Measurements from ENCODE around the gene MAP2K4.
A peak's percentile ranks its signal among the peaks of the same experiment; 100 is the strongest.

The MAP2K4 gene

DNA sequence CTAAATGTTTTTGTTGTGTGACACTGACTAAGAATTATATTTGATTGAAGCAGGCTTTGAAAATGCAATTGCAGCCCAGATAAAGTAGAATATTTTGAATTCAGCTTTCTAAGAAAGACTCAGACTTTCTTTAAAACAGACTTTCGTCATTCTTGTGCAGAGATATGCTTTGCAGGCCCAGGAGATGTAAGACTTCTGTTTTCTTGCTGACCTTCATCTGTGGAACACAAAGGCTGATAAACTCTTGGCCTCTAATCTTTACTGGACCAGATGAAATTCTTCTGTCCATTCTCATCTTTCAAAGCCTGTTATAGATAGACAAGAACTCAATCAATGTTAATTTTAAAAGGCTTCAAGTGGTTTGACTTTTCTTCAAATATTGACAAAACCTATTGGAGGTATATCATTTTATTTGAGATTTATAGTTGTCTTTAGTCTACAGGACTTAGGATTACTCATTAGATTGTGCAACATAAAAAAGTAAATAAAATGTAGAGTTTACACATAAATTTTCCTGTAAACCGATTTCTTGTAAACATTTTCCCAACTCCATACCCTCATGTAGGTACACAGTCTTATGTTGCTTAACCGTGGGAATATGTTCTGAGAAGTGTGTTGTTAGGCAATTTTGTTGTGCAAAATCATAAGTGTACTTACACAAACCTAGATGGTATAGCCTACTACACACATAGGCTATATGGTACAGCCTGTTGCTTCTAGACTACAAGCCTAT is 94.2 kb downstream of the MAP2K4 start:
- TF ChIP-seq, protein P1, sequence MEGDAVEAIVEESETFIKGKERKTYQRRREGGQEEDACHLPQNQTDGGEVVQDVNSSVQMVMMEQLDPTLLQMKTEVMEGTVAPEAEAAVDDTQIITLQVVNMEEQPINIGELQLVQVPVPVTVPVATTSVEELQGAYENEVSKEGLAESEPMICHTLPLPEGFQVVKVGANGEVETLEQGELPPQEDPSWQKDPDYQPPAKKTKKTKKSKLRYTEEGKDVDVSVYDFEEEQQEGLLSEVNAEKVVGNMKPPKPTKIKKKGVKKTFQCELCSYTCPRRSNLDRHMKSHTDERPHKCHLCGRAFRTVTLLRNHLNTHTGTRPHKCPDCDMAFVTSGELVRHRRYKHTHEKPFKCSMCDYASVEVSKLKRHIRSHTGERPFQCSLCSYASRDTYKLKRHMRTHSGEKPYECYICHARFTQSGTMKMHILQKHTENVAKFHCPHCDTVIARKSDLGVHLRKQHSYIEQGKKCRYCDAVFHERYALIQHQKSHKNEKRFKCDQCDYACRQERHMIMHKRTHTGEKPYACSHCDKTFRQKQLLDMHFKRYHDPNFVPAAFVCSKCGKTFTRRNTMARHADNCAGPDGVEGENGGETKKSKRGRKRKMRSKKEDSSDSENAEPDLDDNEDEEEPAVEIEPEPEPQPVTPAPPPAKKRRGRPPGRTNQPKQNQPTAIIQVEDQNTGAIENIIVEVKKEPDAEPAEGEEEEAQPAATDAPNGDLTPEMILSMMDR (IDR thresholded peaks at IDR 0.05; ENCODE audit: control insufficient read depth, extremely low read depth, insufficient read depth): no peak
- H3K4me3 ChIP-seq (ENCODE audit: low read depth, low read length): no peak overlapping the region
- DNase-seq (ENCODE audit: low read depth): peak; percentile 62

DNA sequence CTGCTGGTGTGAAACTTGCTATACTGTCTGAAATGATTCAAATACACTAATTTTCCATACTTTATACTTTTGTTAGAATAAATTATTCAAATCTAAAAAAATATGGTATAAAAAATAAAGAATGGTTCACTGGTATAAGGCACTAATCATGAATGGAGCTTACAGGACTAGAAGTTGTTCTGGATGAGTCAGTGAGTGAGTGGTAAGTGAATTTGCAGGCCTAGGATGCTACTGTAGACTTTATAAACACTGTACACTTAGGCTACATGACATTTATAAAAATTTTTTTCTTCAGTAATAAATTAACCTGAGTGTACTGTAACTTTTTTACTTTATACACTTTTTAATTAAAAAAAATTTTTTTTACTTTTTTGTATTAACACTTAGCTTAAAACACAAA is 95.5 kb downstream of the MAP2K4 start:
- H3K4me3 ChIP-seq (ENCODE audit: low read depth, low read length): no peak overlapping the region
- DNase-seq (ENCODE audit: low read depth): no peak
- TF ChIP-seq, protein P1 (IDR thresholded peaks at IDR 0.05; ENCODE audit: control insufficient read depth, extremely low read depth, insufficient read depth): no peak

DNA sequence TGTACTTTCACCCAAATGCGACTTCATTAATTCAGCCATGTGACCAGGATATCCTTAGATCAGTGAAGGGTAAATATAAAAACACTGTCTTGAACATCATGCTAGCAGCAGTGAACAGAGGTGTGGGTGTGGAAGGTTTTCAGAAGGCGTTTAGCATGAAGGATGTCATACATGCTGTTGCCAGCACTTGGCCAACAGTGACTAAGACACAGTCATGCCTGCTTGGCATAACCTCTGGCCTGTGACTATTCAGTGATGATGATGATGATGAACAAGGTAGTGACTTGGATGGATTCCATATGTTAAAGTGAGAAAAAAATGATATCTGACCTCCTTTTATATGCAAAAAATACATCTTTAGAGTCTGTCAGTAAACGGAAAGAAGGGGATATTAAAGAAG is 97.9 kb downstream of the MAP2K4 start:
- no peak overlapping the region for H3K4me3 ChIP-seq (ENCODE audit: low read depth, low read length)
- no peak for DNase-seq (ENCODE audit: low read depth)
- TF ChIP-seq, protein P1 (IDR thresholded peaks at IDR 0.05; ENCODE audit: control insufficient read depth, extremely low read depth, insufficient read depth): no peak

DNA sequence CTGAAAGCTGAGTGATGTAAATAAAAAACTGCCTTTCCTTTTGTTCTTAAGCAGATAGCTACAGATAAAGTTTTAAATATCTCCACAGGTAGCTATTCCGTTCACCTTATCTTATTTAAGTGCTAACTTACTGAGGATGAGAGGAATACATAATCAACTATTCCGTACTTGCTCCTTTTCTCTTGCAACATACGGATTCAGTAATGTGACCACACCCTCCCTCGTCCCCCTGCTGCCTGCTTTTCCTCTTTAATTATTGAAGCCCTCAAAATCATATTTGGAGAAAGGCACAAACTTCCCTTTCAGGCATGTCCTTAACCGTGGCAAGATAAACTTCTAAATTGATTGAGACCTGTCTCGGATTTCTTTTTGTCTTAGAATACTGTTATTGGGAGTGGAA is 101.4 kb downstream of the MAP2K4 start:
- TF ChIP-seq, protein P1 (IDR thresholded peaks at IDR 0.05; ENCODE audit: control insufficient read depth, extremely low read depth, insufficient read depth): no peak
- no peak overlapping the region for H3K4me3 ChIP-seq (ENCODE audit: low read depth, low read length)
- DNase-seq (ENCODE audit: low read depth): no peak

DNA sequence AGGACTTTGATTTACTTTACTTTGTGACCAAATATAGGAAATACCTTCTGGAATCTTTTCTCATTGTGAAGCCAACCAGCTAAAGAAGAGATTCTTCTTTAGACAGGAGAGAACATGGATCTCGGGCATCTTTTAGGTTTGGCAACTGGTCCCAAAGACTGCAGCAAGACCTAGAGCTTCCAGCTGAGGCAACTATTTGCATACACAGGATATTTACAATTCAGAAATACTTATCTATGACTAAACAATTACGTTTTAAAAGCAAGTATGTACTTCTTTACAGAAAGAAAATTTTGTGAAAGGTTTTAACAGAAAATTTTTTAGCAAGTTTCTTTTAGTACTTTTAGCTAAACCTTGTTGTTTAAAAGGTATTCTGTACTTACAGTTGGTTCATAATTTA is 106.5 kb downstream of the MAP2K4 start:
- TF ChIP-seq, protein P1 (IDR thresholded peaks at IDR 0.05; ENCODE audit: control insufficient read depth, extremely low read depth, insufficient read depth): no peak
- no peak for DNase-seq (ENCODE audit: low read depth)
- H3K4me3 ChIP-seq (ENCODE audit: low read depth, low read length): no peak overlapping the region

DNA sequence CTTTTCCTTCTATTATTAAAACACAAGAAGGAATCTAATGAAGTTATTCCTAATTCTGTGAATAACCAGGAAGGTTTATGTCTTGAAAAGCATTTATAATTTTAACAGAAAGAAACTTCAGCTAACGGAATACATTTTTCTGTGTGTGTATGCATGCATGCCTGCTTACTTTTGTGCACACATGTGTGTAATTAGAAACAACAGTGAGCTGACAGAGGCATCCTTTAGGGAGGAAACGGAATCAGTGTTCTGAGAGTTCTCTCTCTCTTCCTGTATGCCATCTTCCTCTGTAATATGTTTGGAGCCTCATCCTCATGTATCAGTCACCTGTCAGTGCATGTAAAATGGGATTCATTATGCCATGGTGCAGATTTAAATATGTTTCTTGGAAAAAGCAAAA is 107.0 kb downstream of the MAP2K4 start:
- DNase-seq (ENCODE audit: low read depth): no peak
- H3K4me3 ChIP-seq (ENCODE audit: low read depth, low read length): no peak overlapping the region
- TF ChIP-seq, protein P1 (IDR thresholded peaks at IDR 0.05; ENCODE audit: control insufficient read depth, extremely low read depth, insufficient read depth): no peak

DNA sequence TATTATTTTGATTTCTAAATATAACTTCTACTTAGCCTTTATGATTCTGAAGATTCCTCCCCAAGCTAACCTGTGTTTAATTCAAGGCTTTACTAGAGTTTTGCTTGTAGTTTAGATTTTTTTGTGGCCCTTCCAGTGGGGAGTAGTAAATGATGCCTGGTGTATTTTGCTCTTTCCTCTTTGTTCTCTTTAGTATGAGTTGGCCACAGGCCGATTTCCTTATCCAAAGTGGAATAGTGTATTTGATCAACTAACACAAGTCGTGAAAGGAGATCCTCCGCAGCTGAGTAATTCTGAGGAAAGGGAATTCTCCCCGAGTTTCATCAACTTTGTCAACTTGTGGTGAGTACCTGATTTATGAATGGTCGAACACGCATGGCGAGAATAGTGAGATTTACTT is 108.3 kb downstream of the MAP2K4 start:
- TF ChIP-seq, protein P1 (IDR thresholded peaks at IDR 0.05; ENCODE audit: control insufficient read depth, extremely low read depth, insufficient read depth): no peak

More for the DNA sequence above, 108.3 kb downstream of the MAP2K4 start:
- no peak overlapping the region for H3K4me3 ChIP-seq (ENCODE audit: low read depth, low read length)
- peak; percentile 78 for DNase-seq (ENCODE audit: low read depth)

Data from LNCaP clone FGC (cell line).